ENCODE data around the gene CDH20.

GRCh38 chr18:61400716-61401115, 67.5 kb downstream of the CDH20 start:
- TF ChIP-seq RCOR1 (IDR thresholded peaks at IDR 0.05; ENCODE audit: low read depth, low read length) (no peak), MYC (IDR thresholded peaks at IDR 0.05; ENCODE audit: borderline replicate concordance, low read length) (no peak), POLR2A (IDR thresholded peaks at IDR 0.05; ENCODE audit: low read length) (no peak), RFX5 (IDR thresholded peaks at IDR 0.05) (no peak), CHD2 (IDR thresholded peaks at IDR 0.05; ENCODE audit: low read length, partially characterized antibody) (no peak), ZFP36 (IDR thresholded peaks at IDR 0.05; ENCODE audit: borderline replicate concordance, partially characterized antibody) (no peak), E2F6 (IDR thresholded peaks at IDR 0.05; ENCODE audit: borderline replicate concordance, low read depth) (no peak), HDAC2 (IDR thresholded peaks at IDR 0.05) (no peak), JUN (IDR thresholded peaks at IDR 0.05) (no peak), EP300 (IDR thresholded peaks at IDR 0.05) (no peak)
- TF ChIP-seq, protein P1, sequence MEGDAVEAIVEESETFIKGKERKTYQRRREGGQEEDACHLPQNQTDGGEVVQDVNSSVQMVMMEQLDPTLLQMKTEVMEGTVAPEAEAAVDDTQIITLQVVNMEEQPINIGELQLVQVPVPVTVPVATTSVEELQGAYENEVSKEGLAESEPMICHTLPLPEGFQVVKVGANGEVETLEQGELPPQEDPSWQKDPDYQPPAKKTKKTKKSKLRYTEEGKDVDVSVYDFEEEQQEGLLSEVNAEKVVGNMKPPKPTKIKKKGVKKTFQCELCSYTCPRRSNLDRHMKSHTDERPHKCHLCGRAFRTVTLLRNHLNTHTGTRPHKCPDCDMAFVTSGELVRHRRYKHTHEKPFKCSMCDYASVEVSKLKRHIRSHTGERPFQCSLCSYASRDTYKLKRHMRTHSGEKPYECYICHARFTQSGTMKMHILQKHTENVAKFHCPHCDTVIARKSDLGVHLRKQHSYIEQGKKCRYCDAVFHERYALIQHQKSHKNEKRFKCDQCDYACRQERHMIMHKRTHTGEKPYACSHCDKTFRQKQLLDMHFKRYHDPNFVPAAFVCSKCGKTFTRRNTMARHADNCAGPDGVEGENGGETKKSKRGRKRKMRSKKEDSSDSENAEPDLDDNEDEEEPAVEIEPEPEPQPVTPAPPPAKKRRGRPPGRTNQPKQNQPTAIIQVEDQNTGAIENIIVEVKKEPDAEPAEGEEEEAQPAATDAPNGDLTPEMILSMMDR (IDR thresholded peaks at IDR 0.05) = no peak

Measured in A549 (cell line).